T1000 (cell line): Measurements from ENCODE around the gene RBMY1A1.
"Not testable (repeated sequence)": the region's sequence is repeated elsewhere in the genome, so short reads cannot be mapped to it uniquely, and the experiment has no call there.

Source experiments
- DNase-seq: peaks from one replicate; lab custom pipeline; 2025; ENCODE audit warnings: mixed read lengths; lab: John Stamatoyannopoulos, UW

The RBMY1A1 gene

GRCh38 chrY:21534579-21534978 is at the start of gene RBMY1A1:
TSS of gene RBMY1A1 (plus strand) at chrY:21534879. CDS start at chrY:21536892, 2,013 bp downstream.
- not testable (repeated sequence) for DNase-seq

- not testable (repeated sequence) for DNase-seq
Measured at GRCh38 chrY:21511038-21511437, 23.6 kb upstream of the RBMY1A1 start, which contains the start of gene RBMY1B. TSS of gene RBMY1B (plus strand) at chrY:21511338. CDS start at chrY:21513351, 2,013 bp downstream.

DNA sequence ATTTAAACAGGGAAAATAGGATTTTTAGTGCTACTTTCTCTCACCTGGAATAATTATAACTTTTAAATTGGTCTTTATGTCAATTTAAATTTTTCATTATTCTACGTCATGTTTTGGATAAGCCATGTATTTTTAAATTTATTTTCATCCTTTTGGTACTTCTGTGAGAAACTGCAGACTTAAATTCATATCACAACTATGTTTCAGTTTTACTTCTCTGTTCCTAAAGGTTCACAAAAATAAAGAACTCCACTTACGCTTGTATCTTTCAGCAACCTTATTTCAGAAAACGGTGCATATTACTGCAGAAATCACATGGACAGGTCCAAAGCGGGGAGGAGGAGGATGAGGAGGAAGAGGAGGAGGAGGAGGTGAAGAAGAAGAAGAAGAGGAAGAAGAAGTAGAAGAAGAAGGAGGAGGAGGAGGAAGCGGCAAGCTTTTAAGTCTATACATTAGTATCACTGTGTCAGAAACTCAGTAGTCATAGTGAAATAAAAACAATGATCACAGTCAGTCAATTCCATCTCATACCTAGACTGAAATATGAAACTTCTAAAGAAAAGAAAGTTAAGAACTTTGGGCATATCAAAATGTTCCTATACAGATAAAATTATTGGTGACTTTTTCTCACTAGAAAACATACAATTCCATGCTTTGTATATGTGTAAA is 24.8 kb downstream of the RBMY1A1 start:
- DNase-seq = not testable (repeated sequence)

GRCh38 chrY:21585449-21585848 is 50.8 kb downstream of the RBMY1A1 start:
- no peak for DNase-seq

DNA sequence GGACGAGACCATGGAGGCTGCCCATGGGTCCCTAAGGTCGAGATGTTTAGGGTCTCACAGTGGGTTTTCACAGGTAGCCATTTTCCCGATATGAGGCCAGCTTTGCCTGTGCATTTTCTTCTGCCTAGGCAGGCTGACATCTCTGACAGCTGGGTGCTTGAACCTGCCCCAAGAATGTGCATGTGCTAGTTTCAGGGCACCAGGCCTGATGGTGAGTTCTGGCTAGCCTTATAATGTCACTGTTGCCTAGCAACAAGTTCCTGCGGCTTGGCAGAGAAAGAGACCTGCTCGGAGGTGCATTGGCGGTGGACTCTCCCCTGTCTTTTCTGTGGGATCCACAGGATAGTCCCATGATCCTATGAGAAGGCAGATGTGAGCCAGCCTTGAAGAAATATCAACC is 51.8 kb downstream of the RBMY1A1 start:
- not testable (repeated sequence) for DNase-seq

GRCh38 chrY:21592059-21592458 is 57.4 kb downstream of the RBMY1A1 start:
- DNase-seq = peak; percentile 15

DNA sequence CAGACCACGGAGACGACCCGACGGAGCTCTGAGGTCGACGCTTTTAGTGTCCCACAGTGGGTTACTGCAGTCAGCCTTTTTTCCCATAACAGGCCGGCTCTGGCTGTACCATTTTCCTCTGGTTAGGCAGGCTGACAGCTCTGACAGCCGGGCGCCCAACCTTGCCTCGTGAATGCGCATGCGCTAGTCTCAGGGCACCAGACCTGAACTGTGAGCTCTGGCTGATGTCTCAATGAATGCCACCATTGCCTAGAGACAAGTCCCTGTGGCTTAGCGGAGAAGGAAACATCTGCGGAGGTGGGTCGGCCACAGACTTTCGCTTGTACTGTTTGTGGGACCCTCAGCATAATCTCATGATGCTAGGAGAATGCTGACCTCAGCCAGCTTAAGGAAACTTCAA is 61.6 kb downstream of the RBMY1A1 start:
- not testable (repeated sequence) for DNase-seq
